HG02588 (cell line): ENCODE results near the gene PNP.
"Not testable (repeated sequence)": the region's sequence is repeated elsewhere in the genome, so short reads cannot be mapped to it uniquely, and the experiment has no call there.

Experiments used
- ATAC-seq: cut with Tn5 transposase; IDR thresholded peaks from one replicate; pipeline ENCODE4 v1.9.1; 2021; ENCODE audit warnings: mild to moderate bottlenecking, moderate library complexity; ENCODE audit not compliant: unreplicated experiment

Gene PNP

GRCh38 chr14:20489093-20489994 lies 20.1 kb downstream of the PNP start:
- ATAC-seq: peak; percentile 34

GRCh38 chr14:20490563-20490962 lies 21.4 kb downstream of the PNP start:
- no peak for ATAC-seq

GRCh38 chr14:20492486-20492885 lies 23.3 kb downstream of the PNP start:
- no peak for ATAC-seq

- ATAC-seq: no peak
These were observed 24.4 kb downstream of the PNP start for GRCh38 chr14:20493634-20494033.

GRCh38 chr14:20494935-20495766 lies 25.9 kb downstream of the PNP start:
- ATAC-seq: no peak

GRCh38 chr14:20498622-20499021 lies 29.4 kb downstream of the PNP start:
- ATAC-seq: no peak

GRCh38 chr14:20499108-20499507 lies 29.9 kb downstream of the PNP start:
- no peak for ATAC-seq

- no peak for ATAC-seq
These were observed 30.7 kb downstream of the PNP start for GRCh38 chr14:20499881-20500280.

GRCh38 chr14:20501346-20501745 lies 32.1 kb downstream of the PNP start:
- no peak for ATAC-seq

GRCh38 chr14:20503898-20504297 lies 34.7 kb downstream of the PNP start:
- ATAC-seq: no peak

GRCh38 chr14:20506276-20506675 lies 37.1 kb downstream of the PNP start:
- ATAC-seq: not testable (repeated sequence)

GRCh38 chr14:20506752-20507151 lies 37.5 kb downstream of the PNP start:
- not testable (repeated sequence) for ATAC-seq

- not testable (repeated sequence) for ATAC-seq
These were observed 38.3 kb downstream of the PNP start for GRCh38 chr14:20507537-20507936.

- no peak for ATAC-seq
These were observed 39.2 kb downstream of the PNP start for GRCh38 chr14:20508367-20508766.

GRCh38 chr14:20512177-20512905 lies 43.1 kb downstream of the PNP start:
- ATAC-seq: no peak

- no peak for ATAC-seq
These were observed 46.6 kb downstream of the PNP start for GRCh38 chr14:20515846-20516245.

GRCh38 chr14:20516921-20517320 lies 47.7 kb downstream of the PNP start:
- no peak for ATAC-seq

GRCh38 chr14:20522332-20522731 lies 53.1 kb downstream of the PNP start:
- ATAC-seq: no peak

- no peak for ATAC-seq
These were observed 54.8 kb downstream of the PNP start for GRCh38 chr14:20524027-20524426.
